Activated CD4-positive, alpha-beta T cell treated with anti-CD3 and anti-CD28 coated beads, Interleukin-2, amount 10 ng/mL, durations not matched to agents 7 days and 5 days (primary cell): ENCODE measurements around the gene GNB1L. TPM values are rescaled to one million over a fixed set of nuclear protein-coding genes. Genes with fewer than 3 reads are reported as not detected.
A peak's percentile ranks its signal among the peaks of the same experiment; 100 is the strongest.

Experiments used
- CTCF ChIA-PET: fragments of 350-600 bp; sonication (Branson Sonifier 250); formaldehyde crosslinking; loops from one replicate; lab custom pipeline; 2021; ENCODE audit warnings: antibody characterized with exemption; lab: Charles Lee
- POLR2A ChIA-PET: fragments of 350-600 bp; sonication (Branson Sonifier 250); formaldehyde crosslinking; loops from one replicate; lab custom pipeline; 2021; ENCODE audit warnings: antibody characterized with exemption; lab: Charles Lee
- DNase-seq: peaks from one replicate; pipeline ENCODE4 v3.0.0-alpha.2; 2020
- H3K27ac Mint-ChIP-seq: one replicate; pipeline ENCODE4 v1.8.0; 2021; ENCODE audit warnings: mild to moderate bottlenecking, moderate library complexity, mixed read lengths
- H3K27me3 Mint-ChIP-seq: one replicate; pipeline ENCODE4 v1.8.0; 2021; ENCODE audit warnings: mixed read lengths
- H3K36me3 Mint-ChIP-seq: one replicate; pipeline ENCODE4 v1.8.0; 2021; ENCODE audit warnings: low read depth, mixed read lengths
- H3K4me1 Mint-ChIP-seq: one replicate; pipeline ENCODE4 v1.8.0; 2021; ENCODE audit warnings: mixed read lengths
- H3K4me3 Mint-ChIP-seq: one replicate; pipeline ENCODE4 v1.8.0; 2021; ENCODE audit warnings: mild to moderate bottlenecking, moderate library complexity, mixed read lengths
- H3K9me3 Mint-ChIP-seq: one replicate; pipeline ENCODE4 v1.8.0; 2021; ENCODE audit warnings: mixed read lengths
- total RNA-seq, 2 experiments: library from RNA; stranded (reverse); gene quantifications; one replicate each; pipeline ENCODE4 v1.2.3, GENCODE V29; 2021

Gene GNB1L
- total RNA-seq, 2 experiments from 2014 or later = 5.3 to 7.3 TPM

GRCh38 chr22:19775496-19776325 lies 79.0 kb downstream of the GNB1L start:
- no peak for DNase-seq
- ChIA-PET CTCF (interaction anchor here (1.1 kb wide), 1 partner anchor 45 kb away, joined by 3 read pairs; no protein-coding TSS in a partner anchor), POLR2A (no interaction called here)
- H3K4me1 Mint-ChIP-seq = peaks cover 10% of the 10 kb centered on the region
- H3K9me3 Mint-ChIP-seq = no peaks in the 10 kb centered on the region
- H3K36me3 Mint-ChIP-seq = no peaks in the 10 kb centered on the region
- H3K4me3 Mint-ChIP-seq = no peak overlapping the region
- no peak overlapping the region for H3K27ac Mint-ChIP-seq
- peaks cover 24% of the 10 kb centered on the region for H3K27me3 Mint-ChIP-seq

DNA sequence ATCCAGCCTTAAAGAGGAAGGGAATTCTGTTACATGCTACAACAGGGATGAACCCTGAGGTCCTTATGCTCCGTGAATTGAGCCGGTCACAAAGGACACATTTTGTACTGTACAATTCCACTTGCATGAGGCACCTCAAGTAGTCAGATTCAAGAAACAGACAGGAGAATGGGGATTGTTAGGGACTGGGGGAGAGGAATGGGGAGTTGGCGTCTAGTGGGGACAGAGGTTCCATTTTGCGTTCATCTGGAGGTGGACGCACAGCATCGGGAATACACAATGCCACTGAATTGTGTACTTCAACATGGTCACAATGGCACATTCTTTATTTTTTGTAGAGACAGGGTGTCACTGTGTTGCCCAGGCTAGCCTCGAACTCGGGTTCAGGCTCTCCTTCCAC lies 80.0 kb downstream of the GNB1L start:
- H3K4me1 Mint-ChIP-seq = peaks cover 6% of the 10 kb centered on the region
- H3K36me3 Mint-ChIP-seq = no peaks in the 10 kb centered on the region
- no peaks in the 10 kb centered on the region for H3K9me3 Mint-ChIP-seq
- no peak overlapping the region for H3K4me3 Mint-ChIP-seq
- no peak for DNase-seq
- H3K27ac Mint-ChIP-seq = no peak overlapping the region
- ChIA-PET CTCF (interaction anchor here (1.9 kb wide), 1 partner anchor 44 kb away, joined by 6 read pairs; no protein-coding TSS in a partner anchor), POLR2A (no interaction called here)
- H3K27me3 Mint-ChIP-seq = peaks cover 23% of the 10 kb centered on the region

GRCh38 chr22:19773470-19774040 lies 81.1 kb downstream of the GNB1L start:
- no peak for DNase-seq
- H3K9me3 Mint-ChIP-seq = no peaks in the 10 kb centered on the region
- CTCF ChIA-PET = interaction anchor here (1.1 to 1.9 kb wide), 2 partner anchors 43 to 137 kb away, joined by 4 to 6 read pairs; no protein-coding TSS in a partner anchor
- no peak overlapping the region for H3K4me3 Mint-ChIP-seq
- POLR2A ChIA-PET = no interaction called here
- peaks cover 26% of the 10 kb centered on the region for H3K27me3 Mint-ChIP-seq
- H3K4me1 Mint-ChIP-seq = peaks cover 6% of the 10 kb centered on the region
- H3K36me3 Mint-ChIP-seq = no peaks in the 10 kb centered on the region
- H3K27ac Mint-ChIP-seq = no peak overlapping the region

- H3K36me3 Mint-ChIP-seq = no peaks in the 10 kb centered on the region
- no peak overlapping the region for H3K27ac Mint-ChIP-seq
- no peaks in the 10 kb centered on the region for H3K9me3 Mint-ChIP-seq
- H3K4me3 Mint-ChIP-seq = no peak overlapping the region
- H3K27me3 Mint-ChIP-seq = peaks cover 33% of the 10 kb centered on the region
- DNase-seq = no peak
- H3K4me1 Mint-ChIP-seq = peaks cover 8% of the 10 kb centered on the region
- CTCF ChIA-PET = interaction anchor here (1.1 to 1.9 kb wide), 2 partner anchors 42 to 138 kb away, joined by 4 to 6 read pairs; no protein-coding TSS in a partner anchor
- POLR2A ChIA-PET = no interaction called here
Measured at GRCh38 chr22:19772673-19773469, 81.8 kb downstream of the GNB1L start.

GRCh38 chr22:19772422-19772672 lies 82.3 kb downstream of the GNB1L start:
- CTCF ChIA-PET = no interaction called here
- peaks cover 12% of the 10 kb centered on the region for H3K4me1 Mint-ChIP-seq
- no peaks in the 10 kb centered on the region for H3K9me3 Mint-ChIP-seq
- H3K27me3 Mint-ChIP-seq = peaks cover 38% of the 10 kb centered on the region
- POLR2A ChIA-PET = no interaction called here
- DNase-seq = no peak
- H3K27ac Mint-ChIP-seq = no peak overlapping the region
- no peaks in the 10 kb centered on the region for H3K36me3 Mint-ChIP-seq
- H3K4me3 Mint-ChIP-seq = no peak overlapping the region

DNA sequence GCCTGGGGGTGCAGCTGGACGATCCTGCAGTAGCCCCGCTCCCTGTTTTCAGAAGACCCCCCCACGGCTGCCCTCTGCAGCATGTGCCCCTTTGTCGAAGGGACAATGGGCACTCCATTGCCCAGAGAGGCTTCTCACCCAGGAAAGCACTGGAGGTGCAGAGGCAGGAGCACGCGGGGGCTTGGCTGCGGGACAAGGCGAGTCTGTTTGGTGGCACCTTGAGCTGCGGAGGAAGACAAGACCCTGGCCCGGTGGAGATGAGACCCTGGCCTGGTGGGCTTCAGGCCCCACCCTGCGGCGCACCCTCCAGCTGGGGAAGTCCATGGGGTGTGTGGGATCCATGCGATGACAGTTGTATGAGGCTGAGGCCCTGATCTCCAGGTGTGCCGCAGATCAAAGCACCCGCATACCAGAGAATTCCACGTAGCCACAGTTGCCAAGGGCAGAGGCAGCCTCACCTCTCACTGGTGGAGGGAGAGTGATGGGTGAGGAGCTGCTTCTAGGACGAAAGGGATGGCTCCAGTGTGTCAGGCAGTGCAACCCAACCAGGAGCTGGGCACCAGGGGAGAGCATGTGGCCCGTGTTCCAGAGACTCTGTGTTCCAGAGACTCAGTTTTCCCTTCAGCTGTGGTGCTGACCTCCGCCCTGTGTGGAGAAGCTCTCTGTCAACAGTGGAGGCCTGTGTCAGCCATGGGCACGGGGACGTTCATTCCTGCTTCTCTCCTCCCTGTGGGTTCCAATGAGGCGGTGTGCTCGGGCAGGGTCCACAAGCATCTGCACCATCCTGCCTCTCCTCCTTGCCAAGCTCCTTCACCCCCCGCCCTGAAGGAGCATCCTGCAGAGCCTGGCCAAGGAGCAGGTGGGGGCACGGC lies 84.1 kb downstream of the GNB1L start:
- CTCF ChIA-PET = interaction anchor here (0.8 kb wide), 1 partner anchor 8 kb away, joined by 3 read pairs; no protein-coding TSS in a partner anchor
- Mint-ChIP-seq H3K4me1 (peaks cover 10% of the 10 kb centered on the region), H3K4me3 (no peak overlapping the region), H3K9me3 (no peaks in the 10 kb centered on the region), H3K36me3 (no peaks in the 10 kb centered on the region), H3K27ac (no peak overlapping the region), H3K27me3 (peaks cover 45% of the 10 kb centered on the region)
- POLR2A ChIA-PET = no interaction called here
- no peak for DNase-seq

DNA sequence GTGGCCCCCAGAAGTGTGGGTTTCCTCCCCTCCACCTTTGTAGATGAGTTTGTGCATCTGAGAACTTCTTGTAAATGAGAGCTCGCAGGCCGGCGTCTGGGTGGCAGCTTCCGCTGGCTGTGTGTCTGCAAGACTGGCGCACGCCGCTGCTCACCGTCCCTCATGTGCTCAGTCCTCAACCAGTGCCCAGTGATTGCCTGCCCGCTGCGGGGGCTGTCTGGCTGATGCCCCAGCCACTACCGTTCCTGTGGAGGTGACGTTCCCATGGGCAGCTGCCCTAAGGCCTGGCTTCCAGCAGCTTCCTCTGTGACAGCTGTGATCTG lies 85.3 kb downstream of the GNB1L start:
- H3K27ac Mint-ChIP-seq = no peak overlapping the region
- H3K36me3 Mint-ChIP-seq = no peaks in the 10 kb centered on the region
- peaks cover 53% of the 10 kb centered on the region for H3K27me3 Mint-ChIP-seq
- H3K4me1 Mint-ChIP-seq = peaks cover 15% of the 10 kb centered on the region
- ChIA-PET CTCF (no interaction called here), POLR2A (interaction anchor here (0.6 kb wide), 1 partner anchor 174 kb away, joined by 3 read pairs; no protein-coding TSS in a partner anchor)
- no peak overlapping the region for H3K4me3 Mint-ChIP-seq
- DNase-seq = no peak
- H3K9me3 Mint-ChIP-seq = no peaks in the 10 kb centered on the region

GRCh38 chr22:19767427-19768341 lies 87.0 kb downstream of the GNB1L start:
- Mint-ChIP-seq H3K36me3 (no peaks in the 10 kb centered on the region), H3K9me3 (no peaks in the 10 kb centered on the region), H3K27me3 (peaks cover 66% of the 10 kb centered on the region), H3K4me1 (peaks cover 15% of the 10 kb centered on the region), H3K27ac (no peak overlapping the region), H3K4me3 (no peak overlapping the region)
- ChIA-PET POLR2A (no interaction called here), CTCF (no interaction called here)
- DNase-seq = no peak

GRCh38 chr22:19766511-19767426 lies 87.9 kb downstream of the GNB1L start:
- peaks cover 65% of the 10 kb centered on the region for H3K27me3 Mint-ChIP-seq

DNA sequence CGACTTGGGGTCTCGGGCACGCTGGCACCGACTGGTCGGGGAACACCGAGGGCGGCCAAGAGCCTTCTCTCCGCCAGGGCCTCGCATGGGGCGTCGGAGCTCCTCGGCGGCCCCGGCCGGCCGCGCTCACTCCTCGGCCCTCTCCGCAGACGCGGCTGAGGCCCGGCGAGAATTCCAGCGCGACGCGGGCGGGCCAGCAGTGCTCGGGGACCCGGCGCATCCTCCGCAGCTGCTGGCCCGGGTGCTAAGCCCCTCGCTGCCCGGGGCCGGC lies 88.5 kb downstream of the GNB1L start:
- no peak overlapping the region for H3K4me3 Mint-ChIP-seq
- no peak for DNase-seq
- H3K4me1 Mint-ChIP-seq = peaks cover 17% of the 10 kb centered on the region
- no peaks in the 10 kb centered on the region for H3K36me3 Mint-ChIP-seq
- no peaks in the 10 kb centered on the region for H3K9me3 Mint-ChIP-seq
- POLR2A ChIA-PET = no interaction called here
- H3K27me3 Mint-ChIP-seq = peaks cover 67% of the 10 kb centered on the region
- no peak overlapping the region for H3K27ac Mint-ChIP-seq
- CTCF ChIA-PET = interaction anchor here (0.6 to 1.2 kb wide), 2 partner anchors 144 to 1290 kb away, joined by 3 to 4 read pairs; no protein-coding TSS in a partner anchor

More at GRCh38 chr22:19766511-19767426, 87.9 kb downstream of the GNB1L start:
- Mint-ChIP-seq H3K4me3 (no peak overlapping the region), H3K9me3 (no peaks in the 10 kb centered on the region), H3K4me1 (peaks cover 15% of the 10 kb centered on the region), H3K36me3 (no peaks in the 10 kb centered on the region), H3K27ac (no peak overlapping the region)
- peak; percentile 52 for DNase-seq
- ChIA-PET POLR2A (no interaction called here), CTCF (interaction anchor here (0.6 kb wide), 1 partner anchor 1290 kb away, joined by 3 read pairs; no protein-coding TSS in a partner anchor)
